SK-N-SH (cell line): ENCODE results near the gene RASIP1. TPM values are rescaled to one million over a fixed set of nuclear protein-coding genes. Genes with fewer than 3 reads are reported as not detected.

ENCODE experiments used
- CTCF ChIA-PET: fragments of 300-600, 350-600 bp; formaldehyde crosslinking; extraction: SDS; loops from one replicate; lab custom pipeline; 2021; lab: Yijun Ruan, JAX
- POLR2A ChIA-PET: fragments of 350-600 bp; sonication (Branson Sonifier 250); formaldehyde crosslinking; extraction: SDS; loops from one replicate; lab custom pipeline; 2020; ENCODE audit warnings: antibody characterized with exemption, inconsistent platforms; lab: Yijun Ruan, JAX
- DNase-seq: peaks from one replicate; pipeline ENCODE4 v3.0.0; 2012
- H2AFZ ChIP-seq: fragments of 200-600 bp; sonication (generic); 2 replicates; pipeline ENCODE4 v1.8.1; 2016; ENCODE audit warnings: antibody characterized with exemption, mild to moderate bottlenecking, low read depth
- H3F3A ChIP-seq: fragments of 200-600 bp; sonication (generic); replicated peaks from 2 replicates; pipeline ENCODE3; 2016; ENCODE audit warnings: antibody characterized with exemption, mild to moderate bottlenecking; ENCODE audit not compliant: insufficient read depth
- H3K27ac ChIP-seq, 2 experiments: fragments of 200-500 bp in 1 of 2; fragments of 200-600 bp in 1 of 2; sonication (Bioruptor generic) in 1 of 2; sonication (generic), shearing (Covaris generic) in 1 of 2; 2 replicates each; pipeline versions ENCODE4 v1.5.1 to v1.6.1; 2014 to 2016; ENCODE audit warnings: low read depth in 2 of 2, inconsistent platforms in 1 of 2, low read length in 1 of 2, mild to moderate bottlenecking in 1 of 2, mixed read lengths in 1 of 2
- H3K27me3 ChIP-seq: fragments of 200-600 bp; sonication (generic), shearing (Covaris generic); 2 replicates; pipeline ENCODE4 v1.6.1; 2016; ENCODE audit warnings: mixed run types; ENCODE audit not compliant: insufficient read depth
- H3K36me3 ChIP-seq, 2 experiments: fragments of 200-500 bp in 1 of 2; fragments of 200-600 bp in 1 of 2; sonication (Bioruptor generic) in 1 of 2; sonication (generic) in 1 of 2; replicated peaks in 1 of 2; 2 replicates each; pipeline versions ENCODE3 to v1.5.1; 2014 to 2016; ENCODE audit warnings: low read length in 1 of 2, mild to moderate bottlenecking in 1 of 2; ENCODE audit not compliant: insufficient read depth in 2 of 2, control insufficient read depth in 1 of 2
- H3K4me1 ChIP-seq, 2 experiments: fragments of 200-500 bp in 1 of 2; fragments of 200-600 bp in 1 of 2; sonication (Bioruptor generic) in 1 of 2; sonication (generic), shearing (Covaris generic) in 1 of 2; 2 replicates each; pipeline versions ENCODE4 v1.5.1 to v1.6.1; 2014 to 2016; ENCODE audit warnings: low read depth in 1 of 2, low read length in 1 of 2, mixed run types in 1 of 2; ENCODE audit not compliant: insufficient read depth in 2 of 2, control insufficient read depth in 1 of 2
- H3K4me2 ChIP-seq: fragments of 200-600 bp; sonication (generic), shearing (Covaris generic); 2 replicates; pipeline ENCODE4 v1.6.1; 2017; ENCODE audit warnings: mixed run types
- H3K4me3 ChIP-seq, 2 experiments: fragments of 200-500 bp in 1 of 2; fragments of 200-600 bp in 1 of 2; sonication (Bioruptor generic) in 1 of 2; sonication (generic), shearing (Covaris generic) in 1 of 2; 2 replicates each; pipeline versions ENCODE4 v1.5.1 to v1.8.1; 2014 to 2016; ENCODE audit warnings: low read depth in 2 of 2, inconsistent platforms in 1 of 2, low read length in 1 of 2, mild to moderate bottlenecking in 1 of 2, mixed read lengths in 1 of 2, moderate library complexity in 1 of 2
- H3K79me2 ChIP-seq: fragments of 200-600 bp; sonication (generic); 2 replicates; pipeline ENCODE4 v1.8.1; 2017; ENCODE audit warnings: mild to moderate bottlenecking; ENCODE audit not compliant: insufficient read depth
- H3K9ac ChIP-seq: fragments of 200-600 bp; sonication (generic); 2 replicates; pipeline ENCODE4 v1.6.1; 2017; ENCODE audit warnings: mixed run types
- H3K9me2 ChIP-seq: fragments of 200-600 bp; sonication (generic); 2 replicates; pipeline ENCODE4 v1.6.1; 2017; ENCODE audit warnings: mixed run types
- H3K9me3 ChIP-seq: fragments of 200-600 bp; sonication (generic); 2 replicates; pipeline ENCODE4 v1.6.1; 2017; ENCODE audit warnings: mixed run types, mild to moderate bottlenecking, moderate library complexity
- H4K20me1 ChIP-seq: fragments of 200-600 bp; sonication (generic); 2 replicates; pipeline ENCODE4 v1.6.1; 2017; ENCODE audit warnings: mild to moderate bottlenecking, mixed run types; ENCODE audit not compliant: insufficient read depth
- CHD2 ChIP-seq: fragments of 150-350 bp; IDR thresholded peaks from 2 replicates; pipeline ENCODE4 v1.6.1; 2018; ENCODE audit warnings: low read length; ENCODE audit not compliant: partially characterized antibody
- GATA2 ChIP-seq: sonication (generic); formaldehyde crosslinking; IDR thresholded peaks from 2 replicates; pipeline ENCODE4 v1.5.0; 2020; ENCODE audit warnings: mild to moderate bottlenecking, missing genetic modification reagents
- IRF3 ChIP-seq: fragments of 150-350 bp; IDR thresholded peaks from 2 replicates; pipeline ENCODE4 v1.6.1; 2016; ENCODE audit warnings: mild to moderate bottlenecking, low read depth, low read length
- MXI1 ChIP-seq: IDR thresholded peaks from 2 replicates; pipeline ENCODE4 v1.6.1; 2012; ENCODE audit warnings: mild to moderate bottlenecking, low read depth, low read length, improper control_type of control experiment
- NFIC ChIP-seq: IDR thresholded peaks from 2 replicates; pipeline ENCODE4 v1.4.0; 2012; ENCODE audit warnings: borderline replicate concordance
- RCOR1 ChIP-seq: fragments of 150-350 bp; IDR thresholded peaks from 2 replicates; pipeline ENCODE4 v1.6.1; 2017; ENCODE audit warnings: antibody characterized with exemption, low read length
- RFX5 ChIP-seq: IDR thresholded peaks from 2 replicates; pipeline ENCODE4 v1.6.1; 2012; ENCODE audit warnings: mild to moderate bottlenecking, improper control_type of control experiment, low read length
- RXRA ChIP-seq: IDR thresholded peaks from 2 replicates; pipeline ENCODE4 v1.4.0; 2012; ENCODE audit warnings: low read depth, mild to moderate bottlenecking, borderline replicate concordance
- SIN3A ChIP-seq: IDR thresholded peaks from 2 replicates; pipeline ENCODE4 v1.6.1; 2012; ENCODE audit warnings: low read depth, mild to moderate bottlenecking, low read length, moderate library complexity, borderline replicate concordance
- TEAD4 ChIP-seq: IDR thresholded peaks from 2 replicates; pipeline ENCODE4 v1.4.0; 2012; ENCODE audit warnings: mild to moderate bottlenecking, borderline replicate concordance; ENCODE audit not compliant: insufficient read depth
- WGBS: methylation state at CpG from one replicate; pipeline ENCODE4 v1.1.6; 2017; ENCODE audit warnings: low lambda C conversion rate; 5-methylcytosine and 5-hydroxymethylcytosine counted together
- polyA plus RNA-seq, 3 experiments: library from polyadenylated mRNA; depleted of rRNA; stranded (reverse); fragments of >200 nt; gene quantifications; 2 replicates each; pipeline ENCODE4 v1.2.3, GENCODE V29; 2012
- TF ChIP-seq, protein P1 (sequence below): IDR thresholded peaks from 2 replicates; pipeline ENCODE4 v1.6.1; 2012; ENCODE audit warnings: mild to moderate bottlenecking, low read depth, low read length, moderate library complexity
- TF ChIP-seq, protein P2 (sequence below): fragments of 200-600 bp; sonication (generic); IDR thresholded peaks from 2 replicates; pipeline ENCODE4 v1.6.1; 2017; ENCODE audit warnings: antibody characterized with exemption, mild to moderate bottlenecking, moderate library complexity

RASIP1 gene
- polyA plus RNA-seq, 1 of the 3 experiments (the other 2 are of a cell fraction) = 0.41 TPM

GRCh38 chr19:48702701-48703100 is 37.7 kb downstream of the RASIP1 start:
- Histone ChIP-seq H3K4me1 (peaks cover 0 to 5% of the 10 kb centered on the region in 2 experiments; a peak in 1 of 4 replicates), H3K79me2 (no peaks in the 10 kb centered on the region), H2AFZ (no peak overlapping the region), H4K20me1 (no peaks in the 10 kb centered on the region), H3K4me3 (no peak overlapping the region), H3K9me2 (no peaks in the 10 kb centered on the region), H3K27ac (no peak overlapping the region), H3K4me2 (no peak overlapping the region), H3K27me3 (no peaks in the 10 kb centered on the region), H3F3A (peaks cover 5% of the 10 kb centered on the region), H3K9ac (no peak overlapping the region), H3K9me3 (no peaks in the 10 kb centered on the region), H3K36me3 (no peaks in the 10 kb centered on the region)
- CTCF ChIA-PET = no interaction called here
- TF ChIP-seq RFX5 = no peak
- TF ChIP-seq SIN3A = no peak
- no peak for TF ChIP-seq MXI1
- TF ChIP-seq RCOR1 = no peak
- TF ChIP-seq TEAD4 = no peak
- TF ChIP-seq NFIC = no peak
- TF ChIP-seq, protein P1, sequence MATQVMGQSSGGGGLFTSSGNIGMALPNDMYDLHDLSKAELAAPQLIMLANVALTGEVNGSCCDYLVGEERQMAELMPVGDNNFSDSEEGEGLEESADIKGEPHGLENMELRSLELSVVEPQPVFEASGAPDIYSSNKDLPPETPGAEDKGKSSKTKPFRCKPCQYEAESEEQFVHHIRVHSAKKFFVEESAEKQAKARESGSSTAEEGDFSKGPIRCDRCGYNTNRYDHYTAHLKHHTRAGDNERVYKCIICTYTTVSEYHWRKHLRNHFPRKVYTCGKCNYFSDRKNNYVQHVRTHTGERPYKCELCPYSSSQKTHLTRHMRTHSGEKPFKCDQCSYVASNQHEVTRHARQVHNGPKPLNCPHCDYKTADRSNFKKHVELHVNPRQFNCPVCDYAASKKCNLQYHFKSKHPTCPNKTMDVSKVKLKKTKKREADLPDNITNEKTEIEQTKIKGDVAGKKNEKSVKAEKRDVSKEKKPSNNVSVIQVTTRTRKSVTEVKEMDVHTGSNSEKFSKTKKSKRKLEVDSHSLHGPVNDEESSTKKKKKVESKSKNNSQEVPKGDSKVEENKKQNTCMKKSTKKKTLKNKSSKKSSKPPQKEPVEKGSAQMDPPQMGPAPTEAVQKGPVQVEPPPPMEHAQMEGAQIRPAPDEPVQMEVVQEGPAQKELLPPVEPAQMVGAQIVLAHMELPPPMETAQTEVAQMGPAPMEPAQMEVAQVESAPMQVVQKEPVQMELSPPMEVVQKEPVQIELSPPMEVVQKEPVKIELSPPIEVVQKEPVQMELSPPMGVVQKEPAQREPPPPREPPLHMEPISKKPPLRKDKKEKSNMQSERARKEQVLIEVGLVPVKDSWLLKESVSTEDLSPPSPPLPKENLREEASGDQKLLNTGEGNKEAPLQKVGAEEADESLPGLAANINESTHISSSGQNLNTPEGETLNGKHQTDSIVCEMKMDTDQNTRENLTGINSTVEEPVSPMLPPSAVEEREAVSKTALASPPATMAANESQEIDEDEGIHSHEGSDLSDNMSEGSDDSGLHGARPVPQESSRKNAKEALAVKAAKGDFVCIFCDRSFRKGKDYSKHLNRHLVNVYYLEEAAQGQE = no peak
- TF ChIP-seq CHD2 = no peak
- no peak for TF ChIP-seq IRF3
- no peak for TF ChIP-seq RXRA
- TF ChIP-seq, protein P2, sequence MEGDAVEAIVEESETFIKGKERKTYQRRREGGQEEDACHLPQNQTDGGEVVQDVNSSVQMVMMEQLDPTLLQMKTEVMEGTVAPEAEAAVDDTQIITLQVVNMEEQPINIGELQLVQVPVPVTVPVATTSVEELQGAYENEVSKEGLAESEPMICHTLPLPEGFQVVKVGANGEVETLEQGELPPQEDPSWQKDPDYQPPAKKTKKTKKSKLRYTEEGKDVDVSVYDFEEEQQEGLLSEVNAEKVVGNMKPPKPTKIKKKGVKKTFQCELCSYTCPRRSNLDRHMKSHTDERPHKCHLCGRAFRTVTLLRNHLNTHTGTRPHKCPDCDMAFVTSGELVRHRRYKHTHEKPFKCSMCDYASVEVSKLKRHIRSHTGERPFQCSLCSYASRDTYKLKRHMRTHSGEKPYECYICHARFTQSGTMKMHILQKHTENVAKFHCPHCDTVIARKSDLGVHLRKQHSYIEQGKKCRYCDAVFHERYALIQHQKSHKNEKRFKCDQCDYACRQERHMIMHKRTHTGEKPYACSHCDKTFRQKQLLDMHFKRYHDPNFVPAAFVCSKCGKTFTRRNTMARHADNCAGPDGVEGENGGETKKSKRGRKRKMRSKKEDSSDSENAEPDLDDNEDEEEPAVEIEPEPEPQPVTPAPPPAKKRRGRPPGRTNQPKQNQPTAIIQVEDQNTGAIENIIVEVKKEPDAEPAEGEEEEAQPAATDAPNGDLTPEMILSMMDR = no peak
- no peak for TF ChIP-seq GATA2 (CRISPR knock-in tag)
- 90% methylated on average over 13 of the region's 13 CpGs for WGBS
- POLR2A ChIA-PET = interaction anchor here (0.6 kb wide), 1 partner anchor 41 kb away, joined by 3 read pairs; no protein-coding TSS in a partner anchor
- no peak for DNase-seq
